K562 (cell line): ENCODE measurements around the gene PPWD1. TPM values are rescaled to one million over a fixed set of nuclear protein-coding genes. Genes with fewer than 3 reads are reported as not detected.
A peak's percentile ranks its signal among the peaks of the same experiment; 100 is the strongest.

Experiments used
- ARID2 ChIP-seq: fragments of 450-650 bp; IDR thresholded peaks from 2 replicates; pipeline ENCODE4 v1.6.1; 2017; ENCODE audit warnings: antibody characterized with exemption, mild to moderate bottlenecking
- ATF3 ChIP-seq, 2 experiments: fragments of 450-650 bp in 1 of 2; sonication (generic) in 1 of 2; formaldehyde crosslinking in 1 of 2; IDR thresholded peaks in 1 of 2; conservative IDR thresholded peaks in 1 of 2; 2 replicates each; pipeline versions ENCODE4 v1.6.1 to v1.8.1; 2016 to 2023; ENCODE audit warnings: mild to moderate bottlenecking in 2 of 2, moderate library complexity in 2 of 2, inconsistent platforms in 1 of 2, missing genetic modification reagents in 1 of 2
- EP400 ChIP-seq: fragments of 450-650 bp; IDR thresholded peaks from 2 replicates; pipeline ENCODE4 v1.6.1; 2017; ENCODE audit warnings: antibody characterized with exemption, mild to moderate bottlenecking, moderate library complexity
- ETS2 ChIP-seq: IDR thresholded peaks from 2 replicates; pipeline ENCODE4 v1.6.1; 2016; ENCODE audit warnings: borderline replicate concordance, missing genetic modification characterization, mild to moderate bottlenecking, moderate library complexity, missing compliant biosample characterization; ENCODE audit not compliant: poor library complexity, severe bottlenecking
- FOXA3 ChIP-seq, 2 experiments: fragments of 450-650 bp in 1 of 2; sonication (generic) in 1 of 2; formaldehyde crosslinking; IDR thresholded peaks in 1 of 2; conservative IDR thresholded peaks in 1 of 2; 2 replicates each; pipeline versions ENCODE4 v1.4.0 to v1.8.0; 2020 to 2022; ENCODE audit warnings: mild to moderate bottlenecking in 2 of 2, missing genetic modification reagents in 1 of 2
- HDAC2 ChIP-seq: fragments of 450-650 bp; IDR thresholded peaks from 2 replicates; pipeline ENCODE4 v1.6.1; 2016; ENCODE audit warnings: mild to moderate bottlenecking
- JUN ChIP-seq, 2 experiments: sonication (generic) in 1 of 2; formaldehyde crosslinking in 1 of 2; IDR thresholded peaks; 2 replicates each; pipeline versions ENCODE4 v1.6.1 to v1.8.0; 2012 to 2022; ENCODE audit warnings: borderline replicate concordance in 2 of 2, mild to moderate bottlenecking in 2 of 2, improper control_type of control experiment in 1 of 2, low read depth in 1 of 2, low read length in 1 of 2, missing genetic modification reagents in 1 of 2
- MAFF ChIP-seq: IDR thresholded peaks from 2 replicates; pipeline ENCODE4 v1.6.1; 2012; ENCODE audit warnings: low read length, improper control_type of control experiment
- MTA3 ChIP-seq: fragments of 450-650 bp; formaldehyde crosslinking; IDR thresholded peaks from 2 replicates; pipeline ENCODE4 v1.6.1; 2017; ENCODE audit warnings: mild to moderate bottlenecking, borderline replicate concordance
- MTF1 ChIP-seq: fragments of 250-450 bp; sonication (Bioruptor Pico); IDR thresholded peaks from 2 replicates; pipeline ENCODE4 v1.9.0; 2021; ENCODE audit warnings: moderate library complexity, mild to moderate bottlenecking, inconsistent platforms, borderline replicate concordance
- PHB ChIP-seq: fragments of 250-450 bp; sonication (Bioruptor Pico); IDR thresholded peaks from 2 replicates; pipeline ENCODE4 v1.5.0; 2021
- RBBP5 ChIP-seq: fragments of 200-600 bp; sonication (generic); IDR thresholded peaks from 2 replicates; pipeline ENCODE4 v1.6.1; 2012; ENCODE audit warnings: borderline replicate concordance, mild to moderate bottlenecking, low read length, control low read depth, inconsistent platforms; ENCODE audit not compliant: insufficient read depth, poor library complexity, severe bottlenecking
- RBFOX2 ChIP-seq: fragments of 200-400 bp; formaldehyde crosslinking; IDR thresholded peaks from 2 replicates; pipeline ENCODE4 v1.6.1; 2017; ENCODE audit warnings: low read depth, mild to moderate bottlenecking, low read length, moderate library complexity
- RCOR1 ChIP-seq, 2 experiments: IDR thresholded peaks; 2 replicates each; pipeline ENCODE4 v1.6.1; 2012; ENCODE audit warnings: low read depth in 2 of 2, low read length in 2 of 2, borderline replicate concordance in 1 of 2, improper control_type of control experiment in 1 of 2
- TAF9B ChIP-seq: fragments of 450-650 bp; IDR thresholded peaks from 2 replicates; pipeline ENCODE4 v1.6.1; 2018; ENCODE audit warnings: mild to moderate bottlenecking; ENCODE audit not compliant: partially characterized antibody
- ZNF324 ChIP-seq: fragments of 250-450 bp; sonication (Bioruptor Pico); IDR thresholded peaks from 2 replicates; pipeline ENCODE4 v1.4.0; 2020; ENCODE audit warnings: mild to moderate bottlenecking
- ZNF655 ChIP-seq: fragments of 250-450 bp; sonication (Bioruptor Pico); IDR thresholded peaks from 2 replicates; pipeline ENCODE4 v1.5.0; 2021
- ZNF740 ChIP-seq, 3 experiments: fragments of 200-800 bp in 1 of 3; sonication (Bioruptor generic) in 1 of 3; sonication (generic) in 1 of 3; formaldehyde crosslinking in 1 of 3; IDR thresholded peaks; 2 replicates each; pipeline versions ENCODE4 v1.6.1 to v1.8.0; 2016 to 2022; ENCODE audit warnings: mild to moderate bottlenecking in 2 of 3, missing compliant biosample characterization in 2 of 3, missing genetic modification characterization in 2 of 3, missing genetic modification reagents in 1 of 3
- ZNF76 ChIP-seq: fragments of 250-450 bp; sonication (Bioruptor Pico); IDR thresholded peaks from 2 replicates; pipeline ENCODE4 v1.4.0; 2020; ENCODE audit warnings: mild to moderate bottlenecking, moderate library complexity, borderline replicate concordance
- polyA plus RNA-seq, 8 experiments: library from polyadenylated mRNA; depleted of rRNA in 4 of 8; stranded (reverse) in 5 of 8; unstranded in 3 of 8; fragments of >200 nt; fragmentation: Nextera tagmentation in 2 of 8; fragmentation: Illumina TruSeq in 1 of 8; extraction: Ambion mirVana in 2 of 8; extraction: Trizol in 1 of 8; gene quantifications; 2 replicates each; pipeline versions ENCODE4 v1.2.1 to v1.2.3, GENCODE V29; 2011 to 2014; ENCODE audit warnings: inconsistent platforms in 1 of 8, missing spikeins in 1 of 8
- total RNA-seq, 7 experiments: library from RNA; depleted of rRNA in 6 of 7; stranded (reverse); fragments of >200 nt in 6 of 7; fragmentation: Illumina TruSeq in 2 of 7; extraction: Trizol in 2 of 7; gene quantifications; 2 replicates each; pipeline versions ENCODE4 v1.2.1 to v1.2.3, GENCODE V29; 2011 to 2021; ENCODE audit warnings: low replicate concordance in 1 of 7
- TF ChIP-seq, protein P1 (sequence below), 2 experiments: fragments of 450-650 bp; conservative IDR thresholded peaks; 2 replicates each; pipeline ENCODE4 v1.6.1; 2017; ENCODE audit warnings: mild to moderate bottlenecking in 2 of 2, moderate library complexity in 2 of 2

Gene PPWD1
- total and polyA plus RNA-seq, 9 of the 15 experiments (the other 6 are each of a cell fraction or from before 2014, with no cell fraction given) = 24.1 to 89.2 (median 51.4) TPM

DNA sequence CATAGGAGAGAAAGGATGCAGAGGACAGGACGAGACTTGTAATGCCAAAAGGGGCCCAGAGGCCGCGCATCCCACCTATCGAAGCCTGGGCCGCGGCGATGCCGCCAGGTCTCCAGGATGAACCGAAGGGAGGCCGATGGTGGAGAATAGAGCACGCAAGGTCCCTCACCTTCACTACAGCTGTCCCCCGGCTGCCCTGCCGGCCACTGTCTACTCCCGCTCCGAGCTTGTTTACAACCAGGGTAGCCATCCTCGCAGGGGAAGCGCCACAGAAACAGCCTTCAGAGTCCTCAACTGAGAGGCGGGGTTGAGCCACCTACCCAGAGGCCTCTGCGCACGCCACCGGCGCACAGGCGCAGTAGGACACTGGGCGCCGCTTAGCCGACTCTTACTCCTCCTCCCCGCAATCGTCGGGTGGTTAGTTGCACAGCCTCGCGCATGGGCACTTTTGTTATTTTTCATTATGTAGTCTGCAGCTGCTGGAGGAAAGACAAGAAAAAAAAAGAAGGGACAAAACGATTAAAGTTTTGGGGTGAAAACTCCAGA lies 61.0 kb downstream of the PPWD1 start, which contains the start of gene TRIM23 (continued):
- no peak for TF ChIP-seq ZNF324 (CRISPR knock-in tag)
- peak; percentile 80 for TF ChIP-seq RBBP5
- no peak for TF ChIP-seq MAFF
- peak; percentile 60 to 87 for TF ChIP-seq FOXA3 (CRISPR knock-in tag; conservative IDR thresholded peaks at IDR 0.05 in 1 of 2, IDR thresholded peaks at IDR 0.05 in 1 of 2)
- 0 out of 2 replicates have a peak, but pooled peaks have one; percentile 24 for TF ChIP-seq MTA3
- no peak for TF ChIP-seq ETS2
- TF ChIP-seq ARID2 = no peak
- TF ChIP-seq HDAC2 = 0 out of 2 replicates have a peak, but pooled peaks have one; percentile 82
- TF ChIP-seq RCOR1 (IDR thresholded peaks at IDR 0.05; ENCODE audit: borderline replicate concordance in 1 of 2, low read depth in 2 of 2, low read length in 2 of 2) = peak in 1 of 2 experiments; percentile 35; a peak in 1 of 4 replicates
- TF ChIP-seq TAF9B = peak; percentile 42
- TF ChIP-seq MTF1 (CRISPR knock-in tag) = no peak
- TF ChIP-seq, protein P1, sequence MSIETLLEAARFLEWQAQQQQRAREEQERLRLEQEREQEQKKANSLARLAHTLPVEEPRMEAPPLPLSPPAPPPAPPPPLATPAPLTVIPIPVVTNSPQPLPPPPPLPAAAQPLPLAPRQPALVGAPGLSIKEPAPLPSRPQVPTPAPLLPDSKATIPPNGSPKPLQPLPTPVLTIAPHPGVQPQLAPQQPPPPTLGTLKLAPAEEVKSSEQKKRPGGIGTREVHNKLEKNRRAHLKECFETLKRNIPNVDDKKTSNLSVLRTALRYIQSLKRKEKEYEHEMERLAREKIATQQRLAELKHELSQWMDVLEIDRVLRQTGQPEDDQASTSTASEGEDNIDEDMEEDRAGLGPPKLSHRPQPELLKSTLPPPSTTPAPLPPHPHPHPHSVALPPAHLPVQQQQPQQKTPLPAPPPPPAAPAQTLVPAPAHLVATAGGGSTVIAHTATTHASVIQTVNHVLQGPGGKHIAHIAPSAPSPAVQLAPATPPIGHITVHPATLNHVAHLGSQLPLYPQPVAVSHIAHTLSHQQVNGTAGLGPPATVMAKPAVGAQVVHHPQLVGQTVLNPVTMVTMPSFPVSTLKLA (conservative IDR thresholded peaks at IDR 0.05) = peak; percentile 60 to 67
- TF ChIP-seq ZNF76 (CRISPR knock-in tag) = peak; percentile 14; the same call in 1 of the 2 replicates
- TF ChIP-seq ATF3 (IDR thresholded peaks at IDR 0.05) = no peak
- TF ChIP-seq ATF3 (CRISPR knock-in tag; conservative IDR thresholded peaks at IDR 0.05) = 0 out of 2 replicates have a peak, but pooled peaks have one; percentile 53
- no peak; the same call in 1 of the 2 replicates for TF ChIP-seq JUN (IDR thresholded peaks at IDR 0.05; ENCODE audit: borderline replicate concordance, low read depth, low read length)
- peak; percentile 81; the same call in 1 of the 2 replicates for TF ChIP-seq JUN (CRISPR knock-in tag; IDR thresholded peaks at IDR 0.05; ENCODE audit: borderline replicate concordance)
- TF ChIP-seq EP400 = peak; percentile 67; the same call in 1 of the 2 replicates
- no peak for TF ChIP-seq ZNF655 (CRISPR knock-in tag)
- peak; percentile 85 for TF ChIP-seq RBFOX2
- TF ChIP-seq ZNF740 (CRISPR knock-in tag; IDR thresholded peaks at IDR 0.05) = no peak
- TF ChIP-seq ZNF740 (tag; IDR thresholded peaks at IDR 0.05) = no peak
- no peak for TF ChIP-seq PHB
